ENCODE measurements around the gene CCDC137. TPM values are rescaled to one million over a fixed set of nuclear protein-coding genes. Genes with fewer than 3 reads are reported as not detected.

The CCDC137 gene
- total and polyA plus RNA-seq, 2 of the 13 experiments (the other 11 are each of a cell fraction or from before 2014, with no cell fraction given), result 14.6 to 39.1 TPM

DNA sequence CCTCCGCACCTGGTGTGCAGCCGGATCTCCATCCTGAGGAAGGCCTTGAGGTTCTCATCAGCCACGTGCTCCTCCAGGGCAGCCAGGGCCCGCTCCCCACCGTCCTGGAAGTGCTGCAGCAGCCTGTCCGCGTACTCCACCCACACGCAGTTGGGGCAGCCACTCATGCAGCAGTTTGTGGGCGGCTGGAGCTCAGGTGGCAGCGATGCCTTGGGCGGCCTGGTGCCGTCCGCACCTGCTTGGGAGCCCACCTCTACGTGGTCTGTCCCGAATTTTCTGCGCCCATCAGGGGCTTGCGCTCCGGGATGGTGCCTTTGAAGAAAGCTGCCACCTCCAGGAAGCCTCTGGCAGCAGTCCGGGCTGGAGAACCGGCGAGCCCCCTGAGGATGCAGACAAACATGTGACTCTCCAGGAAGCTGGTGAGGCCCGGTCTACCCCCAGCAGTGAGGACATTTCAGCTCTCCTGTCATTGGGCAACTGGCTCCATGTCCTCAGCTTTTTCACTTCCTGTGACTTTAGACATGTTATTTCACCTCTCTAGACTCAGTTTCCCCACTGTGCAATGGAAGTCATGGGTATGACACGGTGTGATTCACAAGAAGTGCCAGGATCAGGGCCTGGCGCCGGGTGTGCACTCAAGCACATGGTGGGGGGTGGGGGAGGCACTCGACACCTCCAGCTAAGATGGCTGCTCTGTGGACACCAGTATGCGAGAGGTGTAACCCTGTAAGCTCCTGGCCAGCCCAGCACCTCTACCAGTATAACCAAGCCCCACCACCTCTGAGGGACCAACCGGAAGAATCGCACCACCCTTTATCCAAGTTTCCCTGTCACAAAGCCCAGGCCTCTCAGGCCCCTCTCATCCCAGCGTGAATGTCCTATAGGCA, 1.1 kb upstream of the CCDC137 start (continued):
- TF ChIP-seq, protein P1, sequence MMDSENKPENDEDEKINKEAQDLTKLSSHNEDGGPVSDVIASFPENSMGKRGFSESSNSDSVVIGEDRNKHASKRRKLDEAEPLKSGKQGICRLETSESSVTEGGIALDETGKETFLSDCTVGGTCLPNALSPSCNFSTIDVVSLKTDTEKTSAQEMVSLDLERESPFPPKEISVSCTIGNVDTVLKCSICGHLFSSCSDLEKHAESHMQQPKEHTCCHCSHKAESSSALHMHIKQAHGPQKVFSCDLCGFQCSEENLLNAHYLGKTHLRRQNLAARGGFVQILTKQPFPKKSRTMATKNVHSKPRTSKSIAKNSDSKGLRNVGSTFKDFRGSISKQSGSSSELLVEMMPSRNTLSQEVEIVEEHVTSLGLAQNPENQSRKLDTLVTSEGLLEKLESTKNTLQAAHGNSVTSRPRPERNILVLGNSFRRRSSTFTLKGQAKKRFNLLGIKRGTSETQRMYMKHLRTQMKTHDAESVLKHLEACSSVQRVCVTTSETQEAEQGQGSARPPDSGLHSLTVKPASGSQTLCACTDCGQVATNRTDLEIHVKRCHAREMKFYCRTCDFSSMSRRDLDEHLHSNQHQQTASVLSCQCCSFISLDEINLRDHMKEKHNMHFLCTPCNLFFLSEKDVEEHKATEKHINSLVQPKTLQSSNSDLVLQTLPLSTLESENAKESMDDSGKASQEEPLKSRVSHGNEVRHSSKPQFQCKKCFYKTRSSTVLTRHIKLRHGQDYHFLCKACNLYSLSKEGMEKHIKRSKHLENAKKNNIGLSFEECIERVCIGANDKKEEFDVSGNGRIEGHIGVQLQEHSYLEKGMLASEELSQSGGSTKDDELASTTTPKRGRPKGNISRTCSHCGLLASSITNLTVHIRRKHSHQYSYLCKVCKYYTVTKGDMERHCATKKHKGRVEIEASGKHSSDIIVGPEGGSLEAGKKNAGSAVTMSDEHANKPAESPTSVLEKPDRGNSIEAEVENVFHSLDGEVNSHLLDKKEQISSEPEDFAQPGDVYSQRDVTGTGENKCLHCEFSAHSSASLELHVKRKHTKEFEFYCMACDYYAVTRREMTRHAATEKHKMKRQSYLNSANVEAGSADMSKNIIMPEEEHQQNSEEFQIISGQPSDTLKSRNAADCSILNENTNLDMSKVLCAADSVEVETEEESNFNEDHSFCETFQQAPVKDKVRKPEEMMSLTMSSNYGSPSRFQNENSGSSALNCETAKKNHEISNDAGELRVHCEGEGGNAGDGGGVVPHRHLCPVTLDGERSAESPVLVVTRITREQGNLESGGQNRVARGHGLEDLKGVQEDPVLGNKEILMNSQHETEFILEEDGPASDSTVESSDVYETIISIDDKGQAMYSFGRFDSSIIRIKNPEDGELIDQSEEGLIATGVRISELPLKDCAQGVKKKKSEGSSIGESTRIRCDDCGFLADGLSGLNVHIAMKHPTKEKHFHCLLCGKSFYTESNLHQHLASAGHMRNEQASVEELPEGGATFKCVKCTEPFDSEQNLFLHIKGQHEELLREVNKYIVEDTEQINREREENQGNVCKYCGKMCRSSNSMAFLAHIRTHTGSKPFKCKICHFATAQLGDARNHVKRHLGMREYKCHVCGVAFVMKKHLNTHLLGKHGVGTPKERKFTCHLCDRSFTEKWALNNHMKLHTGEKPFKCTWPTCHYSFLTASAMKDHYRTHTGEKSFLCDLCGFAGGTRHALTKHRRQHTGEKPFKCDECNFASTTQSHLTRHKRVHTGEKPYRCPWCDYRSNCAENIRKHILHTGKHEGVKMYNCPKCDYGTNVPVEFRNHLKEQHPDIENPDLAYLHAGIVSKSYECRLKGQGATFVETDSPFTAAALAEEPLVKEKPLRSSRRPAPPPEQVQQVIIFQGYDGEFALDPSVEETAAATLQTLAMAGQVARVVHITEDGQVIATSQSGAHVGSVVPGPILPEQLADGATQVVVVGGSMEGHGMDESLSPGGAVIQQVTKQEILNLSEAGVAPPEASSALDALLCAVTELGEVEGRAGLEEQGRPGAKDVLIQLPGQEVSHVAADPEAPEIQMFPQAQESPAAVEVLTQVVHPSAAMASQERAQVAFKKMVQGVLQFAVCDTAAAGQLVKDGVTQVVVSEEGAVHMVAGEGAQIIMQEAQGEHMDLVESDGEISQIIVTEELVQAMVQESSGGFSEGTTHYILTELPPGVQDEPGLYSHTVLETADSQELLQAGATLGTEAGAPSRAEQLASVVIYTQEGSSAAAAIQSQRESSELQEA (CRISPR knock-in tag; IDR thresholded peaks at IDR 0.05; ENCODE audit: not compliant biosample characterization), result no peak
- TF ChIP-seq, protein P2, sequence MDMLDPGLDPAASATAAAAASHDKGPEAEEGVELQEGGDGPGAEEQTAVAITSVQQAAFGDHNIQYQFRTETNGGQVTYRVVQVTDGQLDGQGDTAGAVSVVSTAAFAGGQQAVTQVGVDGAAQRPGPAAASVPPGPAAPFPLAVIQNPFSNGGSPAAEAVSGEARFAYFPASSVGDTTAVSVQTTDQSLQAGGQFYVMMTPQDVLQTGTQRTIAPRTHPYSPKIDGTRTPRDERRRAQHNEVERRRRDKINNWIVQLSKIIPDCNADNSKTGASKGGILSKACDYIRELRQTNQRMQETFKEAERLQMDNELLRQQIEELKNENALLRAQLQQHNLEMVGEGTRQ (IDR thresholded peaks at IDR 0.05; ENCODE audit: low read depth, low read length), result no peak
- TF ChIP-seq, protein P2 (CRISPR knock-in tag; IDR thresholded peaks at IDR 0.05; ENCODE audit: borderline replicate concordance), result no peak
- TF ChIP-seq, protein P3, sequence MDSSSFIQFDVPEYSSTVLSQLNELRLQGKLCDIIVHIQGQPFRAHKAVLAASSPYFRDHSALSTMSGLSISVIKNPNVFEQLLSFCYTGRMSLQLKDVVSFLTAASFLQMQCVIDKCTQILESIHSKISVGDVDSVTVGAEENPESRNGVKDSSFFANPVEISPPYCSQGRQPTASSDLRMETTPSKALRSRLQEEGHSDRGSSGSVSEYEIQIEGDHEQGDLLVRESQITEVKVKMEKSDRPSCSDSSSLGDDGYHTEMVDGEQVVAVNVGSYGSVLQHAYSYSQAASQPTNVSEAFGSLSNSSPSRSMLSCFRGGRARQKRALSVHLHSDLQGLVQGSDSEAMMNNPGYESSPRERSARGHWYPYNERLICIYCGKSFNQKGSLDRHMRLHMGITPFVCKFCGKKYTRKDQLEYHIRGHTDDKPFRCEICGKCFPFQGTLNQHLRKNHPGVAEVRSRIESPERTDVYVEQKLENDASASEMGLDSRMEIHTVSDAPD (CRISPR knock-in tag; IDR thresholded peaks at IDR 0.05), result peak; percentile 45; the same call in 1 of the 2 replicates
- TF ChIP-seq CENPT (CRISPR knock-in tag; IDR thresholded peaks at IDR 0.05; ENCODE audit: low read depth) (no peak), ZNF33B (CRISPR knock-in tag; IDR thresholded peaks at IDR 0.05) (peak; percentile 49; the same call in 1 of the 2 replicates)
- TF ChIP-seq, protein P4, sequence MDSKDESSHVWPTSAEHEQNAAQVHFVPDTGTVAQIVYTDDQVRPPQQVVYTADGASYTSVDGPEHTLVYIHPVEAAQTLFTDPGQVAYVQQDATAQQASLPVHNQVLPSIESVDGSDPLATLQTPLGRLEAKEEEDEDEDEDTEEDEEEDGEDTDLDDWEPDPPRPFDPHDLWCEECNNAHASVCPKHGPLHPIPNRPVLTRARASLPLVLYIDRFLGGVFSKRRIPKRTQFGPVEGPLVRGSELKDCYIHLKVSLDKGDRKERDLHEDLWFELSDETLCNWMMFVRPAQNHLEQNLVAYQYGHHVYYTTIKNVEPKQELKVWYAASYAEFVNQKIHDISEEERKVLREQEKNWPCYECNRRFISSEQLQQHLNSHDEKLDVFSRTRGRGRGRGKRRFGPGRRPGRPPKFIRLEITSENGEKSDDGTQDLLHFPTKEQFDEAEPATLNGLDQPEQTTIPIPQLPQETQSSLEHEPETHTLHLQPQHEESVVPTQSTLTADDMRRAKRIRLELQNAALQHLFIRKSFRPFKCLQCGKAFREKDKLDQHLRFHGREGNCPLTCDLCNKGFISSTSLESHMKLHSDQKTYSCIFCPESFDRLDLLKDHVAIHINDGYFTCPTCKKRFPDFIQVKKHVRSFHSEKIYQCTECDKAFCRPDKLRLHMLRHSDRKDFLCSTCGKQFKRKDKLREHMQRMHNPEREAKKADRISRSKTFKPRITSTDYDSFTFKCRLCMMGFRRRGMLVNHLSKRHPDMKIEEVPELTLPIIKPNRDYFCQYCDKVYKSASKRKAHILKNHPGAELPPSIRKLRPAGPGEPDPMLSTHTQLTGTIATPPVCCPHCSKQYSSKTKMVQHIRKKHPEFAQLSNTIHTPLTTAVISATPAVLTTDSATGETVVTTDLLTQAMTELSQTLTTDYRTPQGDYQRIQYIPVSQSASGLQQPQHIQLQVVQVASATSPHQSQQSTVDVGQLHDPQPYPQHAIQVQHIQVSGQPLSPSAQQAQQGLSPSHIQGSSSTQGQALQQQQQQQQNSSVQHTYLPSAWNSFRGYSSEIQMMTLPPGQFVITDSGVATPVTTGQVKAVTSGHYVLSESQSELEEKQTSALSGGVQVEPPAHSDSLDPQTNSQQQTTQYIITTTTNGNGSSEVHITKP (CRISPR knock-in tag; IDR thresholded peaks at IDR 0.05; ENCODE audit: low read depth), result no peak
